ENCODE results near the gene SPTY2D1.

DNA sequence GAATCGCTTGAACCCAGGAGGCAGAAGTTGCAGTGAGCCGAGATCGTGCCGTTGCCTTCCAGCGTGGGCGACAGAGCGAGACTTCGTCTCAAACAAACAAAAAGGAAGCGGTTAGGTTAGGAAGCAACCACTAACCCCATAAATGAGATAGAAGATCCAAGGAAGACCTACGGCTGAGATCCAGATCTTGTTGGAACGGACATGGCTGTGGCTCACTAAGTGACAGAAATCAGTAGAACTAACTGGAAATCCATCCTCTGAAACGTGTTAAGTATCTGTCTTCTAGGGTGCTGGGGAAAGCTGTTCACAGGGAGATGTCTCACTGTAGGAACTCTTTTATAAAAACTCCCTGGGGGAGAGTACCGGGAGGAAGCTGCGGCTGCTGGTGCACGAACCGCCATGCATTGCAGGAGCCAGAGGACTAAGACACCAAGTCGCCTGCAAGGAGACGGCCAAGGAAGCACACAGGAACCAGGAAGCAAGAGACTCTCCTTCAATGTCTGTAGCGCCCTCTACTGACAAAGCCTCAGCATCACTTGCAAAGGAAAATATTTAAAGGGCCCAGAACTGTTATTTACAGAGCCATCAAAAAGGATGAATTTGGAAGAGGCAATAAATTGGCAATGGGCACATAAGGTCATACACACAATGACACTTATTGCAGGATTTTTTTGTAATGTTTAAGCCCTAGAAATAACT is 16.9 kb upstream of the SPTY2D1 start:
- TF ChIP-seq, protein P1, sequence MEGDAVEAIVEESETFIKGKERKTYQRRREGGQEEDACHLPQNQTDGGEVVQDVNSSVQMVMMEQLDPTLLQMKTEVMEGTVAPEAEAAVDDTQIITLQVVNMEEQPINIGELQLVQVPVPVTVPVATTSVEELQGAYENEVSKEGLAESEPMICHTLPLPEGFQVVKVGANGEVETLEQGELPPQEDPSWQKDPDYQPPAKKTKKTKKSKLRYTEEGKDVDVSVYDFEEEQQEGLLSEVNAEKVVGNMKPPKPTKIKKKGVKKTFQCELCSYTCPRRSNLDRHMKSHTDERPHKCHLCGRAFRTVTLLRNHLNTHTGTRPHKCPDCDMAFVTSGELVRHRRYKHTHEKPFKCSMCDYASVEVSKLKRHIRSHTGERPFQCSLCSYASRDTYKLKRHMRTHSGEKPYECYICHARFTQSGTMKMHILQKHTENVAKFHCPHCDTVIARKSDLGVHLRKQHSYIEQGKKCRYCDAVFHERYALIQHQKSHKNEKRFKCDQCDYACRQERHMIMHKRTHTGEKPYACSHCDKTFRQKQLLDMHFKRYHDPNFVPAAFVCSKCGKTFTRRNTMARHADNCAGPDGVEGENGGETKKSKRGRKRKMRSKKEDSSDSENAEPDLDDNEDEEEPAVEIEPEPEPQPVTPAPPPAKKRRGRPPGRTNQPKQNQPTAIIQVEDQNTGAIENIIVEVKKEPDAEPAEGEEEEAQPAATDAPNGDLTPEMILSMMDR (conservative IDR thresholded peaks at IDR 0.05; ENCODE audit: low read depth, low read length): peak; percentile 67
- no peak for TF ChIP-seq EZH2 (IDR thresholded peaks at IDR 0.05; ENCODE audit: borderline replicate concordance, low read depth, low read length, poor library complexity, severe bottlenecking)
